K562 (cell line): ENCODE data around the gene NEB. TPM values are rescaled to one million over a fixed set of nuclear protein-coding genes. Genes with fewer than 3 reads are reported as not detected.

Source experiments
- ATF1 ChIP-seq, 2 experiments: fragments of 450-650 bp in 1 of 2; IDR thresholded peaks; 2 replicates each; pipeline ENCODE4 v1.6.1; 2016; ENCODE audit warnings: missing compliant biosample characterization in 1 of 2, missing genetic modification characterization in 1 of 2
- CSDE1 ChIP-seq, 2 experiments: fragments of 450-650 bp; IDR thresholded peaks; 2 replicates each; pipeline ENCODE4 v1.6.1; 2016; ENCODE audit warnings: mild to moderate bottlenecking in 1 of 2
- FOXK1 ChIP-seq: sonication (generic); formaldehyde crosslinking; IDR thresholded peaks from 2 replicates; pipeline ENCODE4 v1.8.0; 2022; ENCODE audit warnings: missing genetic modification reagents, mild to moderate bottlenecking, borderline replicate concordance
- GABPB2 ChIP-seq: fragments of 250-450 bp; sonication (Bioruptor Pico); conservative IDR thresholded peaks from 2 replicates; pipeline ENCODE4 v1.5.1; 2021; ENCODE audit warnings: mild to moderate bottlenecking
- GTF2F1 ChIP-seq: IDR thresholded peaks from 2 replicates; pipeline ENCODE4 v1.6.1; 2011; ENCODE audit warnings: low read depth, low read length, improper control_type of control experiment
- HDAC1 ChIP-seq, 2 experiments: fragments of 450-650 bp; IDR thresholded peaks; 2 replicates each; pipeline ENCODE4 v1.6.1; 2016 to 2017; ENCODE audit warnings: inconsistent platforms in 1 of 2, mild to moderate bottlenecking in 1 of 2, moderate library complexity in 1 of 2
- HDGF ChIP-seq: fragments of 450-650 bp; IDR thresholded peaks from 2 replicates; pipeline ENCODE4 v1.6.1; 2016
- HMGN3 ChIP-seq: IDR thresholded peaks from 2 replicates; pipeline ENCODE4 v1.6.1; 2011; ENCODE audit warnings: borderline replicate concordance, low read depth, mild to moderate bottlenecking, mixed read lengths, low read length; ENCODE audit not compliant: insufficient read length; ENCODE audit errors: extremely low read depth
- KAT8 ChIP-seq: fragments of 450-650 bp; IDR thresholded peaks from 2 replicates; pipeline ENCODE4 v1.6.1; 2016; ENCODE audit warnings: low read depth, mild to moderate bottlenecking
- MTA1 ChIP-seq: fragments of 450-650 bp; IDR thresholded peaks from 2 replicates; pipeline ENCODE4 v1.6.1; 2017; ENCODE audit warnings: borderline replicate concordance
- NFRKB ChIP-seq: fragments of 450-650 bp; IDR thresholded peaks from 2 replicates; pipeline ENCODE4 v1.6.1; 2016; ENCODE audit warnings: low read depth
- NR2F6 ChIP-seq: fragments of 450-650 bp; formaldehyde crosslinking; IDR thresholded peaks from 2 replicates; pipeline ENCODE4 v1.4.0; 2020; ENCODE audit warnings: mild to moderate bottlenecking
- NR4A1 ChIP-seq, 2 experiments: fragments of 250-450 bp in 1 of 2; fragments of 450-650 bp in 1 of 2; sonication (Bioruptor Pico) in 1 of 2; IDR thresholded peaks; 2 replicates each; pipeline versions ENCODE4 v1.4.0 to v1.6.1; 2016 to 2020; ENCODE audit warnings: mild to moderate bottlenecking in 2 of 2, missing compliant biosample characterization in 1 of 2, missing genetic modification characterization in 1 of 2, moderate library complexity in 1 of 2
- RBM25 ChIP-seq: fragments of 200-400 bp; formaldehyde crosslinking; IDR thresholded peaks from 2 replicates; pipeline ENCODE4 v1.6.1; 2018; ENCODE audit warnings: low read length, low read depth, moderate library complexity; ENCODE audit not compliant: severe bottlenecking
- SOX6 ChIP-seq: fragments of 450-650 bp; IDR thresholded peaks from 2 replicates; pipeline ENCODE4 v1.6.1; 2014; ENCODE audit warnings: mild to moderate bottlenecking
- STAT5B ChIP-seq: fragments of 250-450 bp; sonication (Bioruptor Pico); IDR thresholded peaks from 2 replicates; pipeline ENCODE4 v1.8.0; 2021; ENCODE audit warnings: mild to moderate bottlenecking, inconsistent platforms
- ZBTB8A ChIP-seq: fragments of 450-650 bp; IDR thresholded peaks from 2 replicates; pipeline ENCODE4 v1.6.1; 2018; ENCODE audit warnings: mild to moderate bottlenecking, moderate library complexity; ENCODE audit not compliant: partially characterized antibody
- ZFP30 ChIP-seq: fragments of 250-450 bp; sonication (Bioruptor Pico); IDR thresholded peaks from 2 replicates; pipeline ENCODE4 v1.8.0; 2022; ENCODE audit warnings: moderate library complexity, mild to moderate bottlenecking, inconsistent platforms, borderline replicate concordance
- ZNF239 ChIP-seq: fragments of 250-450 bp; sonication (Bioruptor Pico); IDR thresholded peaks from 2 replicates; pipeline ENCODE4 v1.4.0; 2020; ENCODE audit warnings: mild to moderate bottlenecking
- ZNF695 ChIP-seq: fragments of 450-650 bp; formaldehyde crosslinking; IDR thresholded peaks from 2 replicates; pipeline ENCODE4 v1.4.0; 2020; ENCODE audit warnings: mild to moderate bottlenecking, moderate library complexity
- ZNF696 ChIP-seq: fragments of 250-450 bp; sonication (Bioruptor Pico); conservative IDR thresholded peaks from 2 replicates; pipeline ENCODE4 v1.4.0; 2020; ENCODE audit warnings: mild to moderate bottlenecking, moderate library complexity
- polyA plus RNA-seq, 8 experiments: library from polyadenylated mRNA; depleted of rRNA in 4 of 8; stranded (reverse) in 5 of 8; unstranded in 3 of 8; fragments of >200 nt; fragmentation: Nextera tagmentation in 2 of 8; fragmentation: Illumina TruSeq in 1 of 8; extraction: Ambion mirVana in 2 of 8; extraction: Trizol in 1 of 8; gene quantifications; 2 replicates each; pipeline versions ENCODE4 v1.2.1 to v1.2.3, GENCODE V29; 2011 to 2014; ENCODE audit warnings: inconsistent platforms in 1 of 8, missing spikeins in 1 of 8
- total RNA-seq, 7 experiments: library from RNA; depleted of rRNA in 6 of 7; stranded (reverse); fragments of >200 nt in 6 of 7; fragmentation: Illumina TruSeq in 2 of 7; extraction: Trizol in 2 of 7; gene quantifications; 2 replicates each; pipeline versions ENCODE4 v1.2.1 to v1.2.3, GENCODE V29; 2011 to 2021; ENCODE audit warnings: low replicate concordance in 1 of 7
- TF ChIP-seq, protein P1 (sequence below): fragments of 450-650 bp; IDR thresholded peaks from 2 replicates; pipeline ENCODE4 v1.6.1; 2017; ENCODE audit warnings: antibody characterized with exemption, mild to moderate bottlenecking
- TF ChIP-seq, protein P2 (sequence below): fragments of 250-450 bp; sonication (Bioruptor Pico); IDR thresholded peaks from 2 replicates; pipeline ENCODE4 v1.8.0; 2022; ENCODE audit warnings: moderate library complexity, mild to moderate bottlenecking, inconsistent platforms
- TF ChIP-seq, protein P3 (sequence below): fragments of 250-450 bp; sonication (Bioruptor Pico); IDR thresholded peaks from 2 replicates; pipeline ENCODE4 v1.8.0; 2021; ENCODE audit warnings: moderate library complexity, mild to moderate bottlenecking, inconsistent platforms

The NEB gene
- total and polyA plus RNA-seq, 9 of the 15 experiments (the other 6 are each of a cell fraction or from before 2014, with no cell fraction given): 1.7 to 3.8 (median 2.9) TPM

DNA sequence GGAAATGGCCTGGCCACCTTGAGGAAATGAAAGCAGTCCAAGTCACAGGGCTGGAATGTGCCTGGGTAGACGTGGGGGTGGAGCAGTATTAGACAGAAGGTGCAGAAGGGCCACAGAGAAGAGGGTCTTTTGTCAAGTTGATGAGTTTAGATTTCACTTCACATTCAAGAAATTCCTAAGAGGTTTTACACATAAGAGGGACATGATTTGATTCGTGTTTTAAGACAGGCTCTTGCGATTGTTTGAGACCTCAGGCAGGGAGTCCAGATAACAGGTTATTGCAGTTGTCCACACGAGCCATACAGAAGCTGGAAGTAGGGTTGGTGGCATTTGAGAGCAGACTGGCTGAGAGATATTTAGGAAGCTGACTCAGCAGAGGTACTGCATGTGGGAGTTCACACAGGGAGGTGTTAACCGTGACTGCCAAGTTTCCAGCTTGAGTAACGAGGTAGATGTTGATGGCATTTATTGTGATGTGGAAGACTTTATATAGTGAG lies 64.6 kb downstream of the NEB start (continued):
- TF ChIP-seq, protein P1, sequence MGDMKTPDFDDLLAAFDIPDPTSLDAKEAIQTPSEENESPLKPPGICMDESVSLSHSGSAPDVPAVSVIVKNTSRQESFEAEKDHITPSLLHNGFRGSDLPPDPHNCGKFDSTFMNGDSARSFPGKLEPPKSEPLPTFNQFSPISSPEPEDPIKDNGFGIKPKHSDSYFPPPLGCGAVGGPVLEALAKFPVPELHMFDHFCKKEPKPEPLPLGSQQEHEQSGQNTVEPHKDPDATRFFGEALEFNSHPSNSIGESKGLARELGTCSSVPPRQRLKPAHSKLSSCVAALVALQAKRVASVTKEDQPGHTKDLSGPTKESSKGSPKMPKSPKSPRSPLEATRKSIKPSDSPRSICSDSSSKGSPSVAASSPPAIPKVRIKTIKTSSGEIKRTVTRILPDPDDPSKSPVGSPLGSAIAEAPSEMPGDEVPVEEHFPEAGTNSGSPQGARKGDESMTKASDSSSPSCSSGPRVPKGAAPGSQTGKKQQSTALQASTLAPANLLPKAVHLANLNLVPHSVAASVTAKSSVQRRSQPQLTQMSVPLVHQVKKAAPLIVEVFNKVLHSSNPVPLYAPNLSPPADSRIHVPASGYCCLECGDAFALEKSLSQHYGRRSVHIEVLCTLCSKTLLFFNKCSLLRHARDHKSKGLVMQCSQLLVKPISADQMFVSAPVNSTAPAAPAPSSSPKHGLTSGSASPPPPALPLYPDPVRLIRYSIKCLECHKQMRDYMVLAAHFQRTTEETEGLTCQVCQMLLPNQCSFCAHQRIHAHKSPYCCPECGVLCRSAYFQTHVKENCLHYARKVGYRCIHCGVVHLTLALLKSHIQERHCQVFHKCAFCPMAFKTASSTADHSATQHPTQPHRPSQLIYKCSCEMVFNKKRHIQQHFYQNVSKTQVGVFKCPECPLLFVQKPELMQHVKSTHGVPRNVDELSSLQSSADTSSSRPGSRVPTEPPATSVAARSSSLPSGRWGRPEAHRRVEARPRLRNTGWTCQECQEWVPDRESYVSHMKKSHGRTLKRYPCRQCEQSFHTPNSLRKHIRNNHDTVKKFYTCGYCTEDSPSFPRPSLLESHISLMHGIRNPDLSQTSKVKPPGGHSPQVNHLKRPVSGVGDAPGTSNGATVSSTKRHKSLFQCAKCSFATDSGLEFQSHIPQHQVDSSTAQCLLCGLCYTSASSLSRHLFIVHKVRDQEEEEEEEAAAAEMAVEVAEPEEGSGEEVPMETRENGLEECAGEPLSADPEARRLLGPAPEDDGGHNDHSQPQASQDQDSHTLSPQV: peak; percentile 75; the same call in 1 of the 2 replicates
- TF ChIP-seq, protein P2, sequence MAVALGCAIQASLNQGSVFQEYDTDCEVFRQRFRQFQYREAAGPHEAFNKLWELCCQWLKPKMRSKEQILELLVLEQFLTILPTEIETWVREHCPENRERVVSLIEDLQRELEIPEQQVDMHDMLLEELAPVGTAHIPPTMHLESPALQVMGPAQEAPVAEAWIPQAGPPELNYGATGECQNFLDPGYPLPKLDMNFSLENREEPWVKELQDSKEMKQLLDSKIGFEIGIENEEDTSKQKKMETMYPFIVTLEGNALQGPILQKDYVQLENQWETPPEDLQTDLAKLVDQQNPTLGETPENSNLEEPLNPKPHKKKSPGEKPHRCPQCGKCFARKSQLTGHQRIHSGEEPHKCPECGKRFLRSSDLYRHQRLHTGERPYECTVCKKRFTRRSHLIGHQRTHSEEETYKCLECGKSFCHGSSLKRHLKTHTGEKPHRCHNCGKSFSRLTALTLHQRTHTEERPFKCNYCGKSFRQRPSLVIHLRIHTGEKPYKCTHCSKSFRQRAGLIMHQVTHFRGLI (CRISPR knock-in tag): no peak
- no peak for TF ChIP-seq ZNF696 (CRISPR knock-in tag)
- no peak for TF ChIP-seq ZBTB8A
- TF ChIP-seq HDGF: no peak
- no peak for TF ChIP-seq GTF2F1
- no peak for TF ChIP-seq RBM25
- TF ChIP-seq GABPB2 (CRISPR knock-in tag): no peak
- TF ChIP-seq FOXK1 (CRISPR knock-in tag): no peak
- TF ChIP-seq ZNF239 (CRISPR knock-in tag): no peak
- TF ChIP-seq MTA1: no peak
- no peak for TF ChIP-seq NFRKB
- peak; percentile 81 for TF ChIP-seq SOX6
- no peak for TF ChIP-seq STAT5B (CRISPR knock-in tag)
- no peak for TF ChIP-seq CSDE1 (IDR thresholded peaks at IDR 0.05)
- no peak for TF ChIP-seq ZFP30
- TF ChIP-seq ZNF695 (CRISPR knock-in tag): no peak
- TF ChIP-seq HDAC1 (IDR thresholded peaks at IDR 0.05): no peak
- TF ChIP-seq ATF1 (CRISPR knock-in tag; IDR thresholded peaks at IDR 0.05): no peak
- TF ChIP-seq ATF1 (tag; IDR thresholded peaks at IDR 0.05): no peak
- TF ChIP-seq HMGN3: no peak
- TF ChIP-seq NR4A1 (CRISPR knock-in tag; IDR thresholded peaks at IDR 0.05): no peak
- no peak for TF ChIP-seq NR4A1 (tag; IDR thresholded peaks at IDR 0.05)
- no peak for TF ChIP-seq NR2F6 (CRISPR knock-in tag)
- TF ChIP-seq KAT8: no peak
- TF ChIP-seq, protein P3, sequence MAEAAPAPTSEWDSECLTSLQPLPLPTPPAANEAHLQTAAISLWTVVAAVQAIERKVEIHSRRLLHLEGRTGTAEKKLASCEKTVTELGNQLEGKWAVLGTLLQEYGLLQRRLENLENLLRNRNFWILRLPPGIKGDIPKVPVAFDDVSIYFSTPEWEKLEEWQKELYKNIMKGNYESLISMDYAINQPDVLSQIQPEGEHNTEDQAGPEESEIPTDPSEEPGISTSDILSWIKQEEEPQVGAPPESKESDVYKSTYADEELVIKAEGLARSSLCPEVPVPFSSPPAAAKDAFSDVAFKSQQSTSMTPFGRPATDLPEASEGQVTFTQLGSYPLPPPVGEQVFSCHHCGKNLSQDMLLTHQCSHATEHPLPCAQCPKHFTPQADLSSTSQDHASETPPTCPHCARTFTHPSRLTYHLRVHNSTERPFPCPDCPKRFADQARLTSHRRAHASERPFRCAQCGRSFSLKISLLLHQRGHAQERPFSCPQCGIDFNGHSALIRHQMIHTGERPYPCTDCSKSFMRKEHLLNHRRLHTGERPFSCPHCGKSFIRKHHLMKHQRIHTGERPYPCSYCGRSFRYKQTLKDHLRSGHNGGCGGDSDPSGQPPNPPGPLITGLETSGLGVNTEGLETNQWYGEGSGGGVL (CRISPR knock-in tag): no peak
